ENCODE data around the gene FSTL4. TPM values are rescaled to one million over a fixed set of nuclear protein-coding genes. Genes with fewer than 3 reads are reported as not detected.

Gene FSTL4
- total and polyA plus RNA-seq, 8 donors: 0.11 to 2.9 (median 0.22) TPM

GRCh38 chr5:133508845-133509741, 103.2 kb downstream of the FSTL4 start:
- H3K9me3 ChIP-seq: no peaks in the 10 kb centered on the region
- ATAC-seq: peak; percentile 86
- no peaks in the 10 kb centered on the region for H3K4me1 ChIP-seq
- peak overlapping the region; percentile 47 to 50 for H3K27ac ChIP-seq
- H3K36me3 ChIP-seq: no peaks in the 10 kb centered on the region
- DNase-seq: no peak
- H3K27me3 ChIP-seq: no peaks in the 10 kb centered on the region
- TF ChIP-seq CTCF (IDR thresholded peaks at IDR 0.05): no peak
- intact Hi-C loops (cut with DNase I): no loop called here
- no peak overlapping the region for H3K4me3 ChIP-seq

GRCh38 chr5:133508331-133508730, 104.0 kb downstream of the FSTL4 start:
- H3K4me3 ChIP-seq: no peak overlapping the region
- no peak for DNase-seq
- intact Hi-C loops (cut with DNase I): no loop called here
- H3K27me3 ChIP-seq: no peaks in the 10 kb centered on the region
- no peaks in the 10 kb centered on the region for H3K9me3 ChIP-seq
- TF ChIP-seq CTCF (IDR thresholded peaks at IDR 0.05): no peak
- ATAC-seq: no peak
- H3K4me1 ChIP-seq: no peaks in the 10 kb centered on the region
- H3K36me3 ChIP-seq: no peaks in the 10 kb centered on the region
- H3K27ac ChIP-seq: peak overlapping the region in 1 of 2 donors; percentile 47

GRCh38 chr5:133506181-133506580, 106.2 kb downstream of the FSTL4 start:
- H3K9me3 ChIP-seq: no peaks in the 10 kb centered on the region
- no peak overlapping the region for H3K4me3 ChIP-seq
- no peak for TF ChIP-seq CTCF (IDR thresholded peaks at IDR 0.05)
- H3K36me3 ChIP-seq: no peaks in the 10 kb centered on the region
- no peak for DNase-seq
- no peak for ATAC-seq
- H3K4me1 ChIP-seq: no peaks in the 10 kb centered on the region
- H3K27me3 ChIP-seq: no peaks in the 10 kb centered on the region
- no peak overlapping the region for H3K27ac ChIP-seq
- intact Hi-C loops (cut with DNase I): no loop called here

- Histone ChIP-seq H3K4me1 (no peaks in the 10 kb centered on the region), H3K36me3 (no peaks in the 10 kb centered on the region), H3K9me3 (no peaks in the 10 kb centered on the region), H3K27me3 (no peaks in the 10 kb centered on the region), H3K4me3 (no peak overlapping the region), H3K27ac (no peak overlapping the region)
- intact Hi-C loops (cut with DNase I): no loop called here
- ATAC-seq: no peak
- DNase-seq: no peak
- no peak for TF ChIP-seq CTCF (IDR thresholded peaks at IDR 0.05)
Observed at GRCh38 chr5:133503511-133503910, 108.8 kb downstream of the FSTL4 start.

GRCh38 chr5:133499895-133500294, 112.4 kb downstream of the FSTL4 start:
- no peak overlapping the region for H3K27ac ChIP-seq
- peak in 1 of 4 donors; percentile 46 for DNase-seq
- ATAC-seq: peak; percentile 95
- no peak overlapping the region for H3K4me3 ChIP-seq
- no peaks in the 10 kb centered on the region for H3K27me3 ChIP-seq
- TF ChIP-seq CTCF (IDR thresholded peaks at IDR 0.05): no peak
- no peaks in the 10 kb centered on the region for H3K36me3 ChIP-seq
- intact Hi-C loops (cut with DNase I): no loop called here
- no peaks in the 10 kb centered on the region for H3K9me3 ChIP-seq
- no peaks in the 10 kb centered on the region for H3K4me1 ChIP-seq
